Neural cell (in vitro differentiated cells): ENCODE results near the gene SCAF4.

Experiments
- POLR2AphosphoS5 ChIP-seq: IDR thresholded peaks from 2 replicates; pipeline ENCODE4 v1.6.1; 2012
- TF ChIP-seq, protein P1 (sequence below): fragments of 450-650 bp; IDR thresholded peaks from 2 replicates; pipeline ENCODE4 v1.5.1; 2014; ENCODE audit warnings: antibody characterized with exemption, mild to moderate bottlenecking, moderate library complexity; ENCODE audit not compliant: poor library complexity, severe bottlenecking

DNA sequence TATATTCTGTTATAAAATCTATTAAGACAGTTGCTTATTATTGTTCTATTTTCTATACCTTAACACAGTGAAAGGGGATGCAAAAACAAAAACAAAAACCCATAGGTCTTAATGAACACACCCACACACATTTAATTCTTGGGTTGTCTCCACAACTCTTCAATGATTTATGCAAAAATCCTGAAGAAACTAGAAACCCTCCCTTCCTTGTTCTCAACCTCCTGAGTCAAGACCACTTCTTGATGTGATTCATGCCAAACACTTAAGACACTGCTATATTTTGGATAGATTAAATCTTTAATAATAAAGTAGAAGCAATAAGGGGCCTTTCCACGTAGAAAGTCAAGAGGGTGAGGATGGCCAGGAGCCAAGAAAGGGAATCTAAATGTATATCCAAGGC is 23.4 kb downstream of the SCAF4 start:
- TF ChIP-seq POLR2AphosphoS5 = no peak
- TF ChIP-seq, protein P1, sequence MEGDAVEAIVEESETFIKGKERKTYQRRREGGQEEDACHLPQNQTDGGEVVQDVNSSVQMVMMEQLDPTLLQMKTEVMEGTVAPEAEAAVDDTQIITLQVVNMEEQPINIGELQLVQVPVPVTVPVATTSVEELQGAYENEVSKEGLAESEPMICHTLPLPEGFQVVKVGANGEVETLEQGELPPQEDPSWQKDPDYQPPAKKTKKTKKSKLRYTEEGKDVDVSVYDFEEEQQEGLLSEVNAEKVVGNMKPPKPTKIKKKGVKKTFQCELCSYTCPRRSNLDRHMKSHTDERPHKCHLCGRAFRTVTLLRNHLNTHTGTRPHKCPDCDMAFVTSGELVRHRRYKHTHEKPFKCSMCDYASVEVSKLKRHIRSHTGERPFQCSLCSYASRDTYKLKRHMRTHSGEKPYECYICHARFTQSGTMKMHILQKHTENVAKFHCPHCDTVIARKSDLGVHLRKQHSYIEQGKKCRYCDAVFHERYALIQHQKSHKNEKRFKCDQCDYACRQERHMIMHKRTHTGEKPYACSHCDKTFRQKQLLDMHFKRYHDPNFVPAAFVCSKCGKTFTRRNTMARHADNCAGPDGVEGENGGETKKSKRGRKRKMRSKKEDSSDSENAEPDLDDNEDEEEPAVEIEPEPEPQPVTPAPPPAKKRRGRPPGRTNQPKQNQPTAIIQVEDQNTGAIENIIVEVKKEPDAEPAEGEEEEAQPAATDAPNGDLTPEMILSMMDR = no peak
